HG03108 (cell line): ENCODE results near the gene TMEM247.
"Not testable (repeated sequence)": the region's sequence is repeated elsewhere in the genome, so short reads cannot be mapped to it uniquely, and the experiment has no call there.

Source experiments
- ATAC-seq: cut with Tn5 transposase; IDR thresholded peaks from one replicate; pipeline ENCODE4 v1.9.1; 2021; ENCODE audit warnings: moderate library complexity; ENCODE audit not compliant: unreplicated experiment

Gene TMEM247

DNA sequence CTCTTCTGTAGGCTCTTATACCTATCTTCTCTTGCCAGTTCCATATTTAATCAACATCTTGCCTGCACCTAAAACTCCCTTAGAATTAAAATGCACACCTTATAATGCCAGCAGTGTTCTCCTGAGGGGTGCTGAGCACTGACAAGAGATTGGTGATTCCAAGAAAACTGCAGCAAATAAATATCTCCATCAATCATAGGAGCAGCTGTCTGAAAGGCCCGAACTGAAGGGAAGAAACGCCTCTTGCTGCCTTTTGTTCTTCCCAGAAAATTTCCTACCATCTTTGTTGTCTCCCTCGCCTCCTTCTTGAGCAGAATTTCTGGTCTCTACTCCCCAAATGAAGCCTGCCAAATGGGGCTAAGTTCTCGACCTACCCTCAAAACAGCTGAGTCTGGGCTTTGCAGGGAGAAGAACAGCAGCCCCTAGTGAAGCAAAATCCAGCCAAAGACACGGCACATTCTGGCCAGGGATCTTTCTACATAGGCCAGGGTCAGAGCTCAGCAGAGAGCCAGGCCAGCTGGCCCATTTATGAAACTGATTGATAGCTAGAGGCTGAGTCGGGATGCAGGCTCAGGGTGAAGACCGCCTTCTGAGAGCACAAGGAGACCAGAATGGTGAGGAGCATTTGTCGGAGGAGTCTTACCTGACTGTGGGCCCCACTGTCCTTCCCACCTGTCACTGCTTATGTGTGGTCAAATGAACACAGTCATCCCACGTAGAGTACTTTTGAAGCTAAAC, 20.4 kb upstream of the TMEM247 start:
- ATAC-seq, result no peak

DNA sequence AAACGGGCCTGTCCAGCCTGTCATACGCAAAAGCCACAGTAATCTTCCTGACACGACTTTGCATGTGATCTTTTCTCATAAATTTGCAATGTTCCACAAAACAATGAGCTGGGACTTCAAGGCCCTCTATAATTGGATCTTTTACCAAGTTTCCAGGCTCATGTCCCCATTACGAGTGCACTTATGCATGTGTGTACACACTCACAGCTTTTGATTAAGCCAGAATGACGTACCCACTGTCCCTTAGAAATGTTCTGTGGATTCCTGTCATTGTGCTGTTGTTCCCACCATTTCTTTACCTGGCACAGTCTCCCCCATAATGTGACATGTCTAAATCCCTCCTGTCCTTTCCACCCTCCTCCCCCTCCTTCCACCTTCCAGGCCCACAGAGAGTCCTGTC, 19.7 kb upstream of the TMEM247 start:
- ATAC-seq, result no peak

DNA sequence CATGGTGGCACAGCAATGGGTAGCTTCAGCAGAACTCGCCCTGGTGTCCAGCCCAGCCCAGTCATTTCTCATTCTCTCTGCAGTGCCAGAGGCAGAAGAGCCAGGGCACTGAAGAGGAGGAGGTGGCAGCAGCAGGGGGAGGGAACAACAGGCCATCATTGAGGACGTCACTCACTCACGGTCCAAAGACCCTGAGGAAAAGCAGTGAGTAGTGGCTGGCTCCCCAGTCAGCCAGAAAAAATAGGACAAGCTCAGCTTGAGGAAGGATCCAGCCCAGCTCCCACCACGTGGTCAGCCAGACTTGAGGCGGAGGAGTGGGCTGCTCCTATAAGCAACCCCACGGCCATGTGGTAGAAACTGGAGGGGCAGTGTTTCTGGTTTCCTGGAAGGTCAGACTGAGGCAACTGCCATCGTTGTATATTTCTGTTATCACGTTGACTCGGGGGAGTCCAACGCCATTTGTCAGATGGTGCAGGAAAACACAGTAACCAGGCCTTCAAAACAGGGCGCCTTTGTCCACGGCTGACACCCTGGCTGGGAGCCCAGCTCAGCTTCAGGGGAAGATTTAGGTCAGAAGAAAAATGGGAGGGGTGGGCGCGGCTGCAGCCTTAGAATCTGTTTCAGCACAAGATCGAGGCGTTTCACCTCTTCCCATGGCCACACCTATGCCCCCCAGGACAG, 19.0 kb upstream of the TMEM247 start:
- no peak for ATAC-seq

DNA sequence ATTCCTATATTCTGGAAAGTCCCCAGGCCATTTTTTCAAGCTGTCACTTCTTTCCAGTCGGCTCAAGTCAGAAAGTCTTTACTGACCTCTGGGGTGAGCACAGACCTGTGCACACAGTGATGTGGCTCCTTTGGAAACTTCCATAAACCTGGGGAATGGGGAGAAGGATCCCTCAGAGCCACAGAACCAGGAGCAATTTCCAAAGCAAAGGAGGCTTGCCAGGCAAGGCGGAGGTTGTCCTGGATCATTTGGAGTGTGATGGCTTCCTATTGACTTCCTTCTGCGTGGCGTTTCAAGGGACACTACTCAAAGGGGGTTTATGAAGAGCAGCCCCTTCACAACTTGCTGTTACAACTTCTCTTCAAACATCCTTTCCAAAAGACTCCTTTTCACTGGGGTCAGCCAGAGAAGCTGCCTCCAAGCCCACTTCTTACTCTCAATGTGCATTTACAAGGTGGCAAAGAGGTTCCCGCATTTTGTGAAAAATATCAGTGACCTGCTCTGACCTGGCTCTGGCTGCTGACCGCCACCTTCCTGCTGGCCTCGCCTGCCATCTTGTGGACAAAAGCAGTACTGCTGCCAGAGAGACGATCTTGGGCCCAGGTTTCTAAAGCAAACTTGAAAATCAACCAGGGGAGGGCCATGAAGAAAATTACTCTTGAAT, 18.2 kb upstream of the TMEM247 start:
- ATAC-seq, result peak; percentile 42

DNA sequence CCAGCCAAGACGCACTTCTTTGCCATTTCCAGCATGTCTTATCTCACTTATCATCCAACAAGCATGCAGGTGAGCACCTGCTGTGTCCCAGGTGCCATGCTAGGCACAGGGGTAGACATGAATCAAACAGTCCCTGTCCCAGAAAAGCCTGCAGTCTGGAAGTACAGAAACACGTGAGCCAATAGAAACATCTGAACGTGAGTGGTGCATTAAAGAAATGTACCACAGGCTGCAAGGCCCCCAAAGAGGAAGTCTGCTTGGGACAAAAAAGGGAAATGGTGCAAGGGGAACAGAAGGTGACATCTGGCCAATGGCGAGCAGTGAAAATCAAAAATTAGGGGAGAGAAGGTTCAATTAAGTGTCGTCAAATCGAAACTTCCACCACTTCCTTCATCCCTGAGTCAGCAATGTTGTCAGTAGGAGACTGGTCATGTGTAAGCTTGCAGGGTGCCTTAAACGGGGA, 17.6 kb upstream of the TMEM247 start:
- peak; percentile 28 for ATAC-seq

DNA sequence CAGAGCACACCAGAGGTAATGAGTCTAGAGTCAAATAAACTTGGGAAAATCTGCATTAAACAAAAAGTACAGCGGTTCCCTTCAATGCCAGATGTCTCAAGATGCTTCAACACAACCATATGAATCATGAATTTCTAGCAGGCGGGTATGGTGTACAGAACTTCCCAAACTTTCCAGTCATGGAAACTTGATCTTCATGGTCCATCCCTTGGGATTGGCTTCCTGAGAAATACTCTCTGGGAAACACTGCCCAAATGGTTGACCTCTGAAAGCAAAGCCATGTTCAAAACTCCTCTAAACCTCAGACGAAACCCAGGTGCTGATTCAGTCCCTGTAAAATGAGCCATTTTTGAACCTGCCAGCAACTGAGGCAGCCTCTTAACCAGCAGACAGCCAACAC, 16.4 kb upstream of the TMEM247 start:
- ATAC-seq, result no peak

DNA sequence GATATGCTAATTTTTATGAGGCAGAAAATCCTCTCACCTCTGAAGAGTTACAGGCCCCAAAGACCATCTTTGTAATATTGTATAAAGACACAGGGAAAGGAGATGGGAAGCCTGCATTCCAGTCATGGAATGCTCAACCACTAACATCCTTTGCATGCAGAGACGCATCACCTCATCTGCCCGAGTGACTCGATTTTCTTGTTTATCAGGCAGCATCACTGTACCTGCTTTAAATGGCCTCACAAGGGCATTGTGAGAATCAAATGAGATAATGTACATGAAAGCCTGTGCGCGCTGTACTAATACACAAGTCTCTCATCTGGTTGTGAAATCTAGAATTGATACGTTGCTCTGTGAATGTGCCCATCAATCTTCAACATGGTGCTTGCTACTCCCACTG, 10.2 kb upstream of the TMEM247 start:
- no peak for ATAC-seq

DNA sequence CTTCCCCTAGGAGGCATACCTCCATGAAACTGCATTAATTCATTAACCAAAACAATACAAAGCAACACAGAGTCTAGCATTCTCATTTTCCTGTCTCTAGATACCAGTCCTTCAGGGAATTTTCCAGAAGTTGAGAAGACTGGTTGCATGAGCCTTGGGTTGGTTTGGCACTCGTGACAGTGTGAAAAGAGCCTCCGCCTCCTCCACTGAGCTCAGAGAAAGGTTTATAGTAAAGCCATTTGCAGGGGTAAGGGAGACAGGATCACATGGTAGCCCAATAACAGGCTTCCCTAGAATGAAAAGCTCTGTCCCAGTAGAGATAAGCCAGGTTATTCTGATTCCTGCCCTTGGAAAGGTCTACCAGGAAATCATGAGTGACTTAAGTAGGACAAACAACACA, 9.7 kb upstream of the TMEM247 start:
- no peak for ATAC-seq

DNA sequence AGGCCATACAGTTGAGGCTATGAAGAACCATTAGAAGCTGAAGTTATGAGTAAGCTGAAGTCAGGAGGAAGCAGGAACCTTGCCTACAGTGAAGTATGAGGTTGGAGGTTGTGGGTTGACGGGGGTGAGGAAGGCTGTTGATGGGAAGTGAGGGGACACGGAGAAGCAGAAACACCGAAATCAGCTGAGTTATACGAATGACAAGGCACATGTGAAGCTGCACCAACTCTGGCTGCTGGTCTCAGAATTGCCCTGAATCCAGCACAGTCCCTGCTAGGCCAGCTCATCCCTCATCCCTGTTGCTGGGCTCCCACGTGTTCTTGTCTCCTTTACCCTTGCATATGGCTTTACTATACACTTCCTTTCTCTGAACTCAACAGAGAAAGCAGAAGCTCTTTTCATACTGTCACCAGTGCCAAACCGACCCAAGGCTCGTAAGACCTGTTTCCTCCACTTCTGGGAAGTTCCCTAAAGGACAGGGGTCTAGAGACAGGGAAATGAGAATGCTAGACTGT, 9.2 kb upstream of the TMEM247 start:
- ATAC-seq, result no peak

DNA sequence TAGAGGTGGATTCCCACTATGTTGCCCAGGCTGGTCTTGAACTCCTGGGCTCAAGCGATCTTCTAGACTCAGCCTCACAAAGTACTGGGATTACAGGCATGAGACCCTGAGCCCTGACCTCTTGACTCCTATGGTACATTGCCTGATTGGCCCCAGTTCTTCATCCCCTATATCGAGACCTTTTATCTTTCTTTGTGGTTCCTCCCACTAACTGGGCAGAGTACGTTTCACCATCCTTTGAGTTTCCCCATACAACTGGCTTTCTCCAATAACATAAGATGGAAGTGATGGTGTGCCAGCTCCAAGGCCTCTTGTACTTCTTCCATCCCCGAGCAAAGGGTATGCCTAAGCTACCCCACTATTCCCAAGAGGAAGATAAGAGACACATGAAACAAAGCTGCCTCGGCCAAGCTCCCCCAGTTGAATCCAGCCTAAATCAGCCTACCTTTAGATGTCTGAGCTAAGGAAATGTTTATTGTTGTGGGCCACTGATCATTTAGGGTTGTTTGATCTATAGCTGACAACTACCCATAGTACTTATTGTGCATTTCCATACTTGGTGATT, 8.3 kb upstream of the TMEM247 start:
- no peak for ATAC-seq

DNA sequence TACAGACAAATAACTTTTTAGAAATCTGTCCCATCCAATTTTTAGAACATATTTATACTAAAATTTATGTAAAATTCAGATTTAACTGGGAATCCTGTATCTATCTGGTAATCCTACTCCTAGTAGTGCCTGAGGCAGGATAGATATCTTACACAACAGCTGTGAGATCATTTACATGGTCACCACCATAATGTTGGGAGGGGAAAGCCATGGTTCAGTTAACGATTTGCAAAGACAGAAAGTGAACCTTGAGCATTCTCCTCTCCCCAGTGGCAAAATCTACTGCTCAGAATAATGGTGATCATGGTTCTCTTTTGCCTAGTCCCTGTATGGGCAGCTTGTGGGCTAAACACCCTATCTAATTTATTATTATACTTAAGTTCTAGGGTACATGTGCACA, 7.7 kb upstream of the TMEM247 start:
- no peak for ATAC-seq

DNA sequence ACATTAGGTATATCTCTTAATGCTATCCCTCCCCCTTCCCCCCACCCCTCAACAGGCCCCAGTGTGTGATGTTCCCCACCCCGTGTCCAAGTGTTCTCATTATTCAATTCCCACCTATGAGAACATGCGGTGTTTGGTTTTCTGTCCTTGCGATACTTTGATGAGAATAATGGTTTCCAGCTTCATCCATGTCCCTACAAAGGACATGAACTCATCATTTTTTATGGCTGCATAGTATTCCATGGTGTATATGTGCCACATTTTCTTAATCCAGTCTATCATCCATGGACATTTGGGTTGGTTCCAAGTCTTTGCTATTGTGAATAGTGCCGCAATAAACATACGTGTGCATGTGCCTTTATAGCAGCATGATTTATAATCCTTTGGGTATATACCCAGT, 7.2 kb upstream of the TMEM247 start:
- not testable (repeated sequence) for ATAC-seq

DNA sequence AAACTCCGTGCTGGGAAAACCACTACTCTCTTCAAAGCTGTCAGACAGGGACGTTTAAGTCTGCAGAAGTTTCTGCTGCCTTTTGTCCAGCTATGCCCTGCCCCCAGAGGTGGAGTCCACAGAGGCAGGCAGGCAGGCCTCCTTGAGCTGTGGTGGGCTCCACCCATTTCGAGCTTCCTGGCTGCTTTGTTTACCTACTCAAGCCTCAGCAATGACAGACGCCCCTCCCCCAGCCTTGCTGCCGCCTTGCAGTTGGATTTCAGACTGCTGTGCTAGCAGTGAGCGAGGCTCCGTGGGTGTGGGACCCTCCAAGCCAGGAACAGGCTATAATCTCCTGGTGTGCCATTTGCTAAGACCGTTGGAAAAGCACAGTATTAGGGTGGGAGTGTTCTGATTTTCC, 1.9 kb upstream of the TMEM247 start:
- ATAC-seq, result not testable (repeated sequence)

DNA sequence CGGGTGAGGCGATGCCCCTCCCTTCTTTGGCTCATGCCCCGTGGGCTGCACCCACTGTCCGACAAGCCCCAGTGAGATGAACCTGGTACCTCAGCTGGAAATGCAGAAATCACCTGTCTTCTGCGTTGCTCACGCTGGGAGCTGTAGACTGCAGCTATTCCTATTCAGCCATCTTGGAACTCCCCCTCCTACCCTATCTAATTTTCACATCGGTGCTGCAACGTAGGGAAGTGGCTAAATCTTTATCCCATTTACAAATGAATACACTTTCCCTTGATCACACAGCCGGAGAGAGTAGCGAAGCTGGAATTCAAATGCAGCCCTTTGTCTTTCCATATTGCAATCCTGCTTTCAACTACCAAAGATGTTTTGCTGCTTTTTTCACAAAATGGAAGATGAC, 1.4 kb upstream of the TMEM247 start:
- no peak for ATAC-seq

DNA sequence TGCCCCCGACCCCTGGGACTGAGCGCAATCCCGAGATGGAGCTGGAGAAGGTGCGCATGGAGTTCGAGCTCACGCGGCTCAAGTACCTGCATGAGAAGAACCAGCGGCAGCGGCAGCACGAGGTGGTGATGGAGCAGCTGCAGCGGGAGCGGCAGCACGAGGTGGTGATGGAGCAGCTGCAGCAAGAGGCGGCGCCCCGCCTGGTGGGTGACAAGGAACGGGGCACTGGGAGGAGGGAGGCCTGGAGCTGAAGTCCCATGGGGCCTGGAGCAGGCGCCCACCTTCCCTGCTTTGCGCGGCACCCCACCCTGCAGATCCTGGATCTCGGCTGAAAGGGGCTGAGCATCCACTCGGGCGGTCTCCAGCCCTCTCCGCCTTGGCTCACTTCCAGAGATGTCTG, 1.2 kb downstream of the TMEM247 start:
- ATAC-seq, result no peak

DNA sequence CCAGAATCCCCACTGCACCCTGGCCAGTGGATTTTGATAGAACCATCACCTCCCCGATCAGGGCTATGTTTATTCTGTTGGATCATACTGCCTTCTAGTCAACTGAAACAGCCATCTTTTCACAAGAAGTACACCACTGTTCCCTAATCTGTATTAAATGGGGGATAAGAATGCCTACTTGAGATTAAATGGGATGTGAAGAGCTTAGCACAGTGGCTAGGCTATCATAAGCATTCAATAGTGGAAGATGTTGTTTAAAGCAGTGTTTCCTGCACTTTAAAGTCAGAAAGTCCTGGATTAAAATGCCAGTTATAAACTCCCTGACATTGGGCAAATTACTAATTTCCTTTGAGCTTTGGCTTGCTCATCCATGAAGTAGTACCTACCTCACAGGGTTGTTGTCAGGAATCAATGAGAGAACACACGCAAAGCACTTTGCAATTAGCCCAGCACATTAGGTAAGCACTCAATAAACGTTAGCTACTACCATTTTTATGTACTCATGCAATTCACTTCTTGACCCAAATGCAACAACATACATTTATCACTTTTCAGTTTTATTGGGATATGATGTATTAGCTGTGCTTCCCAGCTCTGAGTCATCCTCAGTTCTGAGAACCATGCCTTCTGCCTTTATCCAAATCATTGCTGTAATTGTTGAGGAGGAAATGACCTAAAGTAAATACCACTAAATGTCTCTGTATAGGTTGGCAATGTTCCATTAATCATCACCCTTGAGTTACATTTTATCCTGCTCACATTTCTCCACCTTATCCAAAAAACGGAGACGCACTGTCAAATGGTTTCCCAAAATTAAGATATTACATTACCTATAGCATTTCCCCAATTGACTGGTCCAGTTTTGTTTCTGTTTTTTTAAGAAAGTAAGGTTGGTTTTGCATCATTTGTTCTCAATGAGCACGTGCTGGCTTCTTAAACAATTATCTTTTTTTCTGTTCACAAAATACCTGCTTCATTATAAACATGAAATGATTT, 2.1 kb downstream of the TMEM247 start:
- no peak for ATAC-seq

DNA sequence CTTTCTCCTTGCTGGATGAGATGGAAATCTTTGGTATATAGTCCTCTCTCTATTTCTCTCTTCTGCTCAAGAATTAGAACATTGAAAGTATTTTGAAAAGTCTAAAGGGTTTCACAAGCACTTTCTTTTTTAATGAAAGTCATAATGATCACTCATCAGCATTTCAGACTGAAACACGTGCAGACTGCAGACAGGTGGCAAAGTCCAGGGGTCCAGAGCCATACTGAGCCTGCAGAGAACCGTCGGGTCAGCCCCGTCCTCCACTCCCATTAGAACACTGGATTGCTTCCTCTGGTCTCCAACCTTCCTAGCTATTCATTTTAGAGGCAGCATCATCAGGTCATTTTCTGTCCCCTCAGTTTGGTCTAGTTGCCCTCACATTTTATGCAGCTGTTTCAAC, 3.1 kb downstream of the TMEM247 start:
- ATAC-seq, result no peak

DNA sequence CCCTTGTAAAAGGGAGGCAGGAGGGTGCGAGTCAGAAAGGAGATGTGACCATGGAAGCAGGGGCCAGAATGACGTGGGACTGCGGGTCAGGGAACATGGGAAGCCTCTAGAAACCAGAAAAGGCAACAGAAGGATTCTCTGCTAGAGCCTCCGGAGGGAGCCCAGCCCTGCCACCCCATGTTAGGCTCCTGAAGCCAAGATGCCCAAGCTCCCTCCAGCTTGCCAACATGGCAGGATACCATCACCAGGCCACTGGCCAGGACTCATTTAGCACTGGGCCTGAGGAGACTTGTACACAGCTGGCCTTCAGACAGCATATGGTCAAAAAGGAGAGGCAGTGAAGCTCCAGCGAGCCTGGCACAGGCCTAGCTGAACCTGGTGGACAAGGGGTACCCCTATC, 5.6 kb downstream of the TMEM247 start:
- no peak for ATAC-seq

DNA sequence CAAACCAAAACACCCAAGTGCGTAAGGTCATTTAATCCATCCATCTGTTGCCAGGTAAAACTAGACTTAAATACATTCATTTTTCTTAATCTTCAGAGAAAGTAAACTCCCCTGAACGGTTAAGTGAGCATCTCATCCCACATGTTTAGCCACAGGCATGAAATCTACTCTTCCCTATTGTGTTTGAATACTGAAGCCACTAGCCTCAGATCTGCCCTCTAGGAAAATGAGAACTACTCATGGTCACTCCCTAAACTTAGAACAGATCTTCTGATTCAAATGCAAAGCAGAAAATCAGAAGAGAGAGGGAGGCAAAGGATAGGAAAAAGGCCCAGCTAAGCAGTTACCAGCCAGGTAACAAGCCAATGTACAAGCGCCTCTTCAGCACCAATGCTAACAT, 7.1 kb downstream of the TMEM247 start:
- no peak for ATAC-seq

DNA sequence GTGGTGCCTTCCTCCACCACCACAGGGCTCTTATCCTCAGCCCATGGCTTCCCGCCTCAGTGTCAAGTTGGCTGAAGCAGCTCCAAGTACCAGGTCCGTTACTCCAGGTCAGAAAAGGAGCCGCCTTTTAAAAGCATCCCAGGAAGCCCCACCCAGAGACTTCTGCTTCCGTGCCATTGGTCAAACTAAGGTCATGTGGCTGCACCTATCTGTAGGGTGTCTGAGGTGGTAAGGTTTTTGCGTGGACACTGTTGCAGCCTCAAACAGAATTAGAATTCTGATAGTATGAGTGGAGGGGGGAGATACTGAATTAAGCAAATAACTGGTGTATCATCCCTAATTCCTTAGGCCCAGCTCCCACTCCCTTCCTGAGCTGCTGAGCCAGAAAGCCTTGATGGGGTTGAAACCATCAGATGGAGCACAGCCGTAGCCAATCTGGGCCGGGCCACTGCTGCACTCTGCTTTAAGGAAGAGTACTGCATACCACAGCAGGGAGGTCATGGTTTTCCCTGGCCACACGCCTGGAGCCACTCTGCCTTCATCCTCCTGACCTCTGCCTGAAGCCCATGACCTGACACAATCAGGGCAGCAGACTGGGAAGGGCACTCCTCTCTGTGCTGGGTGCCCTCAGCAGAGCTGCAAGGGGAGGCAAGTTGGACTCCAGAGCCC, 8.4 kb downstream of the TMEM247 start:
- no peak for ATAC-seq
